ENCODE results near the gene INPP4A. TPM values are rescaled to one million over a fixed set of nuclear protein-coding genes. Genes with fewer than 3 reads are reported as not detected.
"Not testable (repeated sequence)": the region's sequence is repeated elsewhere in the genome, so short reads cannot be mapped to it uniquely, and the experiment has no call there.

The INPP4A gene
- total and polyA plus RNA-seq, 8 donors, result 4.0 to 13.4 (median 7.3) TPM

DNA sequence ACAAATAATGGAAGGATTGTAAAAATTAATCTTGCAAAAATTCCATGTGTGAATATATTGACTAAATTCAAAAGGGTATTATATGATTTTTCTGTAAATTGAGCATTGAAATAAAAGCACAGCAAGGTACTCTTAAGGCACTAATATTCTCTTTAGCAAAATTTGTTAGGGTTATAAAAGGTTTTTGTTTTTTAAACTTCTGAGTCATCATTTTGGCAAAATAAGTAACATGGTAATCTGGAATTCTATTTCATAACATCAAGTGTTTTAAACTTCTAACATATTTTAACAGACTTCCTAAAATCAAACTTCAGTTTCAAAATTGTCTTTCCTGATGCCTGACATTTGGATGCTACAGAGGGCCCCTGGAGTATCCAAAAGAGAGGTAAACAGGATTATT lies 12.5 kb upstream of the INPP4A start:
- Histone ChIP-seq H3K36me3 (no peaks in the 10 kb centered on the region), H3K27ac (no peak overlapping the region), H3K9me3 (no peaks in the 10 kb centered on the region), H3K4me1 (no peaks in the 10 kb centered on the region), H3K27me3 (no peaks in the 10 kb centered on the region), H3K4me3 (no peak overlapping the region)
- no peak for TF ChIP-seq CTCF (IDR thresholded peaks at IDR 0.05)
- intact Hi-C loops (cut with DNase I), result no loop called here
- DNase-seq (no peak), ATAC-seq (no peak), FAIRE-seq (no peak)

GRCh38 chr2:98433363-98433964 lies 11.2 kb upstream of the INPP4A start:
- FAIRE-seq (no peak), DNase-seq (no peak), ATAC-seq (no peak)
- WGBS, 2 donors, result 69 to 81% methylated on average over 2 of the region's 2 CpGs
- Histone ChIP-seq H3K36me3 (no peaks in the 10 kb centered on the region), H3K4me3 (no peak overlapping the region), H3K27ac (no peak overlapping the region), H3K4me1 (no peaks in the 10 kb centered on the region), H3K9me3 (no peaks in the 10 kb centered on the region), H3K27me3 (no peaks in the 10 kb centered on the region)
- no peak for TF ChIP-seq CTCF (IDR thresholded peaks at IDR 0.05)
- intact Hi-C loops (cut with DNase I), result no loop called here

DNA sequence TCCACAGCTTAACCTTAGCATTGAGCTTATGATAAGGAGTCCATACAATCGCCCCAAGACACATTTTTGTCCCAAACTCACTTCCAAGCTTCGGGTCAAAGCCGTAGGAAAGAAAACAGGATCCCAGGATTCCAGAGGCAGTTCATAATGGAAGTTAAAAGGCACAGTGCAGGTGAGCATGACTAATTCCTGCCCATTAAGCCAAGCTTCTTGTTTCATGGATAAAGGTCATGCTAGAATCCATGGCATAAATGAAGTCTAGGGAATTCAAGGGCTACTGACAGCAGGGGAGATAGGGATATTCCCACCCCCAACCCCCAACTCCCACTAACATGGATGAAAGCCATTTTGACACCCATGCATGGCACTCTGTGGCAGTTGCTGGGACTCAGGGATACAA lies 10.2 kb upstream of the INPP4A start:
- no peak overlapping the region for H3K27ac ChIP-seq
- no peaks in the 10 kb centered on the region for H3K36me3 ChIP-seq
- no peak for FAIRE-seq
- TF ChIP-seq CTCF (IDR thresholded peaks at IDR 0.05), result no peak
- no peaks in the 10 kb centered on the region for H3K4me1 ChIP-seq
- intact Hi-C loops (cut with DNase I), result no loop called here
- H3K27me3 ChIP-seq, result no peaks in the 10 kb centered on the region
- WGBS, 2 donors, result 62 to 72% methylated on average over 3 of the region's 3 CpGs
- no peak for DNase-seq
- no peak overlapping the region for H3K4me3 ChIP-seq
- no peaks in the 10 kb centered on the region for H3K9me3 ChIP-seq
- ATAC-seq, result no peak

- H3K9me3 ChIP-seq; H3K27me3 ChIP-seq; FAIRE-seq; intact Hi-C loops (cut with DNase I); H3K27ac ChIP-seq; H3K36me3 ChIP-seq; ATAC-seq; H3K4me3 ChIP-seq; DNase-seq; H3K4me1 ChIP-seq: not testable (repeated sequence)
- 82 to 83% methylated on average over 4 of the region's 4 CpGs for WGBS, 2 donors
Measured at GRCh38 chr2:98435670-98436069, 9.0 kb upstream of the INPP4A start.

- no peaks in the 10 kb centered on the region for H3K4me1 ChIP-seq
- H3K36me3 ChIP-seq, result no peaks in the 10 kb centered on the region
- H3K27ac ChIP-seq, result no peak overlapping the region
- H3K27me3 ChIP-seq, result no peaks in the 10 kb centered on the region
- 68 to 69% methylated on average over 4 of the region's 4 CpGs for WGBS, 2 donors
- intact Hi-C loops (cut with DNase I), result no loop called here
- FAIRE-seq, result no peak
- no peak for DNase-seq
- TF ChIP-seq CTCF (IDR thresholded peaks at IDR 0.05), result no peak
- H3K9me3 ChIP-seq, result no peaks in the 10 kb centered on the region
- ATAC-seq, result no peak
- H3K4me3 ChIP-seq, result no peak overlapping the region
Measured at GRCh38 chr2:98436734-98437133, 7.9 kb upstream of the INPP4A start.

Data from pancreas (tissue), 10 donors.